ENCODE results near the gene CFLAR. TPM values are rescaled to one million over a fixed set of nuclear protein-coding genes. Genes with fewer than 3 reads are reported as not detected.
"Not testable (repeated sequence)": the region's sequence is repeated elsewhere in the genome, so short reads cannot be mapped to it uniquely, and the experiment has no call there.

CFLAR gene
- total and polyA plus RNA-seq, 3 experiments from 2014 or later: 172 to 303 (median 291) TPM

DNA sequence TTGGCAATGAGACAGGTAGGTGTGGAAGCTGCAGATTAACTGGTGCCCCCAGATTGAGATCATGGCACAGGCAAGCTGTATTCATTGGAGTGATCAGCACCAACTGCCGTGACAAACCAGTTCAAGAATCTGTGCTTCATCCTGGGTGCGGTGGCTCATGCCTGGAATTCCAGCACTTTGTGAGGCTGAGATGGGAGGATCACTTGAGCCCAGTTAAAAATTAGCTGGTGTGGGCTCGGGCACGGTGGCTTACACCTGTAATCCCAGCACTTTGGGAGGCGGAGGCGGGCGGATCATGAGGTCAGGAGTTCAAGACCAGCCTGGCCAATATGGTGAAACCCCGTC, 33.8 kb downstream of the CFLAR start:
- Mint-ChIP-seq H3K27ac (peak overlapping the region; percentile 29 to 96 (median 74)), H3K4me1 (peaks cover 39 to 62% (median 55%) of the 10 kb centered on the region in 3 donors), H3K36me3 (peaks cover 4 to 76% (median 34%) of the 10 kb centered on the region in 3 donors)
- not testable (repeated sequence) for DNase-seq; H3K27ac ChIP-seq (ENCODE audit: low read depth, low read length); H3K27me3 ChIP-seq (ENCODE audit: insufficient read depth, low read length, poor library complexity, severe bottlenecking); H3K4me3 ChIP-seq (ENCODE audit: low read length); H3K9me3 Mint-ChIP-seq; H3K9me3 ChIP-seq (ENCODE audit: low read length); H3K4me3 Mint-ChIP-seq; H3K27me3 Mint-ChIP-seq
- H3K36me3 ChIP-seq (ENCODE audit: insufficient read depth, low read length): peaks cover 22% of the 10 kb centered on the region
- peaks cover 12% of the 10 kb centered on the region for H3K4me1 ChIP-seq (ENCODE audit: insufficient read depth, low read length)
- ChIA-PET POLR2A (interaction anchor here (0.6 to 0.9 kb wide), 3 partner anchors 19 to 101 kb away, joined by 3 to 9 read pairs (median 4); no protein-coding TSS in a partner anchor), CTCF (interaction anchor here (1.6 to 3.5 kb wide), 2 partner anchors 9 to 32 kb away, joined by 9 to 13 read pairs; no protein-coding TSS in a partner anchor)

DNA sequence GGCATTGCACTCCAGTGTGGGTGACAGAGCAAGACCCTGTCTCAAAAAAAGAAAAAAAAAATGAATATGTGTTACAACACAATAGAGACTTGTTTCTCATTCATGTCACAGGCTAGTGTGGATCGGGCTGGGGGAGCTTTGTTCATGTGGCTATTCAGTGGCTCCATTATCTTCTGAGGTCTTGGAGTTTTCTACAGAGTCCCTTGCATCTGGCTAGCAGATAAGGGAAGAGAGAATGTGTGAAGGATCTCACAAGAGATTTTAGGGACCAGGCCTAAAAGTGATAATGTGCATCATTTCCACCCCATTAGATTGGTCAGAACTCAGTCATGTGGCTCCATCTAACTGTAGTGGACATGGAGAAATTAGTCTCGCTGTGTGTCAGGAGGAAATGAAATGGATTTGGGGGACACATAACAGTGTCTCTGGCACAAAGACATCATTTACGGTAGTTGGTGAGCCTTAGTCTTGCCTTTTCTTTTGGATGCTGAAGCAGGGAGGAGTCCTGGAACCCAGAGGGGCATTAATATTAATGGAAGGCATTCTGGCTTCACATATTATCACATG, 34.6 kb downstream of the CFLAR start:
- ChIA-PET POLR2A (interaction anchor here (0.6 to 0.9 kb wide), 4 partner anchors 19 to 102 kb away, joined by 3 to 9 read pairs (median 4); no protein-coding TSS in a partner anchor), CTCF (interaction anchor here (0.6 to 3.5 kb wide), 4 partner anchors 20 to 82 kb away, joined by 3 to 13 read pairs (median 5); no protein-coding TSS in a partner anchor)
- Mint-ChIP-seq H3K4me1 (peaks cover 38 to 62% (median 55%) of the 10 kb centered on the region in 3 donors), H3K9me3 (no peaks in the 10 kb centered on the region), H3K27ac (peak overlapping the region; percentile 76 to 96 (median 90)), H3K36me3 (peaks cover 4 to 78% (median 32%) of the 10 kb centered on the region in 3 donors), H3K4me3 (peak overlapping the region in 2 of 7 donors; percentile 29 to 65), H3K27me3 (no peaks in the 10 kb centered on the region)
- Histone ChIP-seq H3K36me3 (ENCODE audit: insufficient read depth, low read length) (peaks cover 23% of the 10 kb centered on the region), H3K27ac (ENCODE audit: low read depth, low read length) (peak overlapping the region; percentile 38), H3K4me3 (ENCODE audit: low read length) (no peak overlapping the region), H3K27me3 (ENCODE audit: insufficient read depth, low read length, poor library complexity, severe bottlenecking) (no peaks in the 10 kb centered on the region), H3K4me1 (ENCODE audit: insufficient read depth, low read length) (peaks cover 12% of the 10 kb centered on the region), H3K9me3 (ENCODE audit: low read length) (no peaks in the 10 kb centered on the region)
- no peak for DNase-seq

DNA sequence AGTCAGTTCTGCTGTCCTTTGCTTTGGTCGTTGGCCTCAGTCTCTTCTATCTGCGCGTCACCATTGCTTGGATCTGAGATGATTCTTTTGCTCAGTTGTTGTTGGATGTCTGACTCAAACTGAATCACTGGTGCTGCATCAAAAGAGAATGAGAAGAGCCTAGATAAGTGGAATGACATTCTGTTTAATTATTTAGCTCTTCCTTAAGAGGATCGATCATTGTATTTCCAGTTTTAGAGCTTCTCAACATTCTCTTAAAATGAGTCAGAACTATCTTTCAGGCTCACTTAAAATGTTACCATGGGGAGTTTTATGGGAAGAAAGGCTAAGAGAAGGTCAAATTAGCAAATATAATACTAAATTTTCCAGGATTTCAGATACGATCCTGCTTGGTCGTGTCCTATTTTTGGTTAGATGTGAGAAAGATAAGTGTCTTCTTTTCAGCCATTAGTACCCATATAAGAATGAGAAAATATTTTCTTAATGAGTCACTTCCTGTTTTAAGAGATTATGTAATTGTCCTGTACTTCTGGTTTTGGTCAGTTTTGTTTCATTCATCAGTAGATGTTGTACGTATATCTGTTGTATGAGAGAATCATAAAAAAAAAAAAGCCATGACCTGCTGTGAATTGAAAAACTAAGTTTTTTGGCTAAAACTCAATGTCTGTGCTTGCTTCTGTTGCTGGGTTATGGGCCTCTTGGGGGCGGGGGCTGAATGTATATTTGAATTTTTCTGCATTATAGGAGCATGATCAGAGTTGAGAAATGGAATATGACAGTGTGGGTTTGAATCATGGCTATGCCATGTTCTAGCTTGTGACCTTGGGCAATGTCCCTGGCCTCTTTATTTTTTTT, 35.4 kb downstream of the CFLAR start:
- Histone ChIP-seq H3K4me3 (ENCODE audit: low read length) (no peak overlapping the region), H3K36me3 (ENCODE audit: insufficient read depth, low read length) (peaks cover 26% of the 10 kb centered on the region), H3K4me1 (ENCODE audit: insufficient read depth, low read length) (peaks cover 12% of the 10 kb centered on the region), H3K9me3 (ENCODE audit: low read length) (no peaks in the 10 kb centered on the region), H3K27me3 (ENCODE audit: insufficient read depth, low read length, poor library complexity, severe bottlenecking) (no peaks in the 10 kb centered on the region), H3K27ac (ENCODE audit: low read depth, low read length) (peak overlapping the region; percentile 38)
- ChIA-PET CTCF (interaction anchor here (0.6 to 3.5 kb wide), 4 partner anchors 21 to 81 kb away, joined by 3 to 13 read pairs (median 5); no protein-coding TSS in a partner anchor), POLR2A (no interaction called here)
- no peaks in the 10 kb centered on the region for H3K27me3 Mint-ChIP-seq
- H3K4me1 Mint-ChIP-seq: peaks cover 38 to 60% (median 53%) of the 10 kb centered on the region in 3 donors
- no peaks in the 10 kb centered on the region for H3K9me3 Mint-ChIP-seq
- peak overlapping the region in 4 of 7 donors; percentile 4 to 54 (median 32) for H3K4me3 Mint-ChIP-seq
- H3K36me3 Mint-ChIP-seq: peaks cover 4 to 82% (median 30%) of the 10 kb centered on the region in 3 donors
- DNase-seq: no peak
- peak overlapping the region; percentile 76 to 96 (median 90) for H3K27ac Mint-ChIP-seq

DNA sequence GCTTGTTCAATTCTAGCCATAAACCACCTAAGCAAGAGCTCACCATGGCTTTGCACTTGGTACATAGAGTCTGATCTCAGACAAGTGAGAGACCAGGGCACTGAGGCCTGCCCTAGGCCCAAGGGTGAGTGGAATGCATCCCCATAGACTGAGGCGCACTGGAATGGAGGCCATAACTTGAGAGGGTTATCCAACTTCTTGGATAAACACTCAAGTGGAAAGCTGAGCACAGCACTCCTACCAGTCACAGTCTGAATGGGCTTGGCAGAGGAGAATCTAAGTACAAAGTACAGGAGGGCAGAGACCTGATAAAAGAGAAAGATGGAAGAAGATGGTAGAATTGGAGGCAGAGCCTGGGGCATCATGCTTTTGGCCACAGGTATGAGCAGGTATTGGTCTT, 36.6 kb downstream of the CFLAR start:
- Histone ChIP-seq H3K9me3 (ENCODE audit: low read length) (no peaks in the 10 kb centered on the region), H3K27me3 (ENCODE audit: insufficient read depth, low read length, poor library complexity, severe bottlenecking) (no peaks in the 10 kb centered on the region), H3K27ac (ENCODE audit: low read depth, low read length) (no peak overlapping the region), H3K4me3 (ENCODE audit: low read length) (no peak overlapping the region), H3K4me1 (ENCODE audit: insufficient read depth, low read length) (peaks cover 13% of the 10 kb centered on the region), H3K36me3 (ENCODE audit: insufficient read depth, low read length) (peaks cover 25% of the 10 kb centered on the region)
- peaks cover 4 to 85% (median 30%) of the 10 kb centered on the region in 3 donors for H3K36me3 Mint-ChIP-seq
- no peak overlapping the region for H3K4me3 Mint-ChIP-seq
- H3K27ac Mint-ChIP-seq: peak overlapping the region; percentile 54 to 97 (median 70)
- peaks cover 35 to 55% (median 53%) of the 10 kb centered on the region in 3 donors for H3K4me1 Mint-ChIP-seq
- H3K27me3 Mint-ChIP-seq: no peaks in the 10 kb centered on the region
- ChIA-PET POLR2A (no interaction called here), CTCF (interaction anchor here (0.6 to 2.1 kb wide), 4 partner anchors 11 to 80 kb away, joined by 3 to 11 read pairs (median 6); no protein-coding TSS in a partner anchor)
- DNase-seq: no peak
- no peaks in the 10 kb centered on the region for H3K9me3 Mint-ChIP-seq

DNA sequence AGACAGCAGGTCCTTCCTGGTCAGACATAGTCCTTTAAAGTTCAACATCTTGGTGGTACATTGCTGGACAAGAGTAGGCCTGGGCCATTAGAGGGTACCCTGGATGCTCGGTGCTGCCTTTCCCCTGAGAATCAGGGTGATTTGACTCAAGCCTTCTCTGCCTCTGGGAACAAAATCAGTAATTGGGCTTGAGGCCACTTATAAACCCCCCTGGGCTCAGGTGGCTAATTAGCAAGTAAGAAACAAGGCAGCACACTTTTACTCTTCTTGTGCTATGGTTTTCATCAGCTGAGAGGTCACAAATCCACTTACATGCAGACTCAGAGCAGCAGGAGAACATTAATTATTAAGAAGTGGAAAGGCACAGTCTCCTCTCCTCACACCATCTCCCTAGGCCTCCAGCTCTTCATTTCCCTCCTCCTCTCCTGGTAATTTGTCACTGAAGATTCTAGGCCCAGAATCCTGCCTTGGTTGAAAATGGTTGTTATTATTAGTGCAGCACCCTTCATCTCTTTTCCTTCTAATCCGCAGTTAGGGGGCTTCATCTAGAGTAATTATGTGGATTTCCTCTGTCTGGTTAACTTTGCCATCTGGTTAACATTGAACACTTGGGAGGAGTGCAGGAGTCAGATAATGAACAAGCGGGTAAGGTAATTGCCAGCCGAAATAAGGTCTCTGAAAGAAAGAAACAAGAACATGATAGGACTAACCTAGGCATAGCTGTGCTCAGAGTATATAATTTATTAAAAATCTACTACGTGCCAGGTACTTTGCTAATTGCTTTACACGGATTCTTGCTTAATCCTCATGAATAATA, 37.2 kb downstream of the CFLAR start:
- Mint-ChIP-seq H3K27ac (peak overlapping the region; percentile 25 to 97 (median 45)), H3K4me3 (no peak overlapping the region), H3K27me3 (no peaks in the 10 kb centered on the region), H3K36me3 (peaks cover 4 to 92% (median 31%) of the 10 kb centered on the region in 3 donors), H3K9me3 (no peaks in the 10 kb centered on the region), H3K4me1 (peaks cover 40 to 61% (median 58%) of the 10 kb centered on the region in 3 donors)
- ChIA-PET POLR2A (no interaction called here), CTCF (interaction anchor here (0.6 to 2.1 kb wide), 6 partner anchors 12 to 85 kb away, joined by 3 to 11 read pairs (median 4); no protein-coding TSS in a partner anchor)
- peaks cover 32% of the 10 kb centered on the region for H3K36me3 ChIP-seq (ENCODE audit: insufficient read depth, low read length)
- no peak overlapping the region for H3K27ac ChIP-seq (ENCODE audit: low read depth, low read length)
- H3K27me3 ChIP-seq (ENCODE audit: insufficient read depth, low read length, poor library complexity, severe bottlenecking): no peaks in the 10 kb centered on the region
- H3K4me3 ChIP-seq (ENCODE audit: low read length): no peak overlapping the region
- no peak for DNase-seq
- H3K4me1 ChIP-seq (ENCODE audit: insufficient read depth, low read length): peaks cover 20% of the 10 kb centered on the region
- no peaks in the 10 kb centered on the region for H3K9me3 ChIP-seq (ENCODE audit: low read length)

DNA sequence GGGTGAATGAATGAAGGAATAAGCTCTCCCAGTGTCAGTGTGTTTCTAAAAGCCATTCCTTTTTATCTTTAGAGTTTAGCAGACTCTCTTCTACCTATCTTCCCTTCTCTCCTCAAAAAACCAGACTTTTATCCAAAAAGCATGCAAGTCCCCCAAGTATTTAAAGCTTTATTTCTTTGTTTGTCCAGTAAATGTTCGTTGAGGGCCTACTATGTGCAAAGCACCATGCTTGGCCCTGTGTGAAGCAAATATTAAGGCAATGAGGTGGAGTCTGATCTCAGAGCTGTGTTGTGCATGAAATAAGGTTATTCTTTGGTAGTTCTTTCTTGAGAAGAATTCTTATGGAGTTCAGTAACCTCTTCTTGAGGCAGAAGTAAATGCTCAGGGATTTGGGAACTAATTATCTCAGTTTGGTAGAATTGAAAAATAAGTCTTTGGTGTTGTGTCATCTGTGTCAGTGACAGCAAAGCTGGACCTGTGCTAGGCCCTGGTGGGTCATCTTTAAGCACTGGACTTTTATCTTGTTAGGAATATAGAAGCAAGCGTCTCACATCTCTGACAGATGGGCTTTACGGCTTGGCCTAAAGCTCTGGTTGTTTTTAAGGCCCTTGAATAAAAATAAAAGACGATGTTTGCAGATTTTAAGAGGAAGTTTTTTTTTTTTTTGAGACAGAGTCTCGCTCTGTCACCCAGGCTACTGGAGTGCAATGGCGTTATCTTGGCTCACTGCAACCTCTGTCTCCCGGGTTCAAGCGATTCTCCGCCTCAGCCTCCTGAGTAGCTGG, 38.8 kb downstream of the CFLAR start:
- Mint-ChIP-seq H3K9me3 (no peaks in the 10 kb centered on the region), H3K4me3 (no peak overlapping the region), H3K27me3 (no peaks in the 10 kb centered on the region), H3K4me1 (peaks cover 38 to 52% (median 51%) of the 10 kb centered on the region in 3 donors), H3K36me3 (peaks cover under 1 to 89% (median 27%) of the 10 kb centered on the region in 3 donors), H3K27ac (peak overlapping the region; percentile 9 to 82 (median 64))
- H3K9me3 ChIP-seq (ENCODE audit: low read length): no peaks in the 10 kb centered on the region
- H3K36me3 ChIP-seq (ENCODE audit: insufficient read depth, low read length): peaks cover 32% of the 10 kb centered on the region
- ChIA-PET POLR2A (no interaction called here), CTCF (interaction anchor here (0.7 to 1.5 kb wide), 11 partner anchors 12 to 258 kb away, joined by 3 to 8 read pairs (median 3); partner anchors contain the start of genes HYCC2 and NDUFB3)
- H3K27me3 ChIP-seq (ENCODE audit: insufficient read depth, low read length, poor library complexity, severe bottlenecking): no peaks in the 10 kb centered on the region
- peaks cover 21% of the 10 kb centered on the region for H3K4me1 ChIP-seq (ENCODE audit: insufficient read depth, low read length)
- no peak overlapping the region for H3K27ac ChIP-seq (ENCODE audit: low read depth, low read length)
- H3K4me3 ChIP-seq (ENCODE audit: low read length): no peak overlapping the region
- DNase-seq: no peak

DNA sequence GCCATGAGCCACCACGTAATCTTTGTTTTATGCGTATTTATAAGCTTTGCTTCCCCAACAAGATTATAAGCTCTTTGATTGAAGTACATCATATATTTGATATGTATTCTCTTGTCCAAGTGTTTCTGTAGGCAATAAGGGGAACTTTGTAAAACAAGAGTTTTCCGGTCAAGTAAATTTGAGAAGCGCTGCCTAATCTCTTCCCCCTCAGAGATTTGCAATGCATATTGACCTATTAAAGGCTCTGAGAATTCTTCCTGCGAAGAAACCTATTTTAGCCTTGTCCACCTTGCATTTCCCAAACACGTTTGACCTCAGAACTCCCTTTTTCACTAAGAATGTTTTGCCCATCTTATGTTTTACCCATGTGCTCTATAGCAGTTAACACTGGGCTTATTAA, 40.1 kb downstream of the CFLAR start:
- Mint-ChIP-seq H3K27ac (peak overlapping the region in 4 of 8 donors; percentile 3 to 60 (median 21)), H3K27me3 (no peaks in the 10 kb centered on the region), H3K9me3 (no peaks in the 10 kb centered on the region), H3K4me1 (peaks cover 31 to 49% (median 47%) of the 10 kb centered on the region in 3 donors), H3K4me3 (no peak overlapping the region), H3K36me3 (peaks cover 0 to 89% (median 29%) of the 10 kb centered on the region in 3 donors)
- CTCF ChIA-PET: no interaction called here
- H3K9me3 ChIP-seq (ENCODE audit: low read length): no peaks in the 10 kb centered on the region
- peaks cover 17% of the 10 kb centered on the region for H3K4me1 ChIP-seq (ENCODE audit: insufficient read depth, low read length)
- H3K4me3 ChIP-seq (ENCODE audit: low read length): no peak overlapping the region
- DNase-seq: no peak
- POLR2A ChIA-PET: no interaction called here
- H3K27me3 ChIP-seq (ENCODE audit: insufficient read depth, low read length, poor library complexity, severe bottlenecking): no peaks in the 10 kb centered on the region
- no peak overlapping the region for H3K27ac ChIP-seq (ENCODE audit: low read depth, low read length)
- peaks cover 35% of the 10 kb centered on the region for H3K36me3 ChIP-seq (ENCODE audit: insufficient read depth, low read length)
